ENCODE measurements around the gene WDSUB1. TPM values are rescaled to one million over a fixed set of nuclear protein-coding genes. Genes with fewer than 3 reads are reported as not detected.

The WDSUB1 gene
- total RNA-seq, 3 donors from 2014 or later (not counting 1 experiment from before 2014, with no cell fraction given), result 13.7 to 21.2 (median 14.9) TPM

DNA sequence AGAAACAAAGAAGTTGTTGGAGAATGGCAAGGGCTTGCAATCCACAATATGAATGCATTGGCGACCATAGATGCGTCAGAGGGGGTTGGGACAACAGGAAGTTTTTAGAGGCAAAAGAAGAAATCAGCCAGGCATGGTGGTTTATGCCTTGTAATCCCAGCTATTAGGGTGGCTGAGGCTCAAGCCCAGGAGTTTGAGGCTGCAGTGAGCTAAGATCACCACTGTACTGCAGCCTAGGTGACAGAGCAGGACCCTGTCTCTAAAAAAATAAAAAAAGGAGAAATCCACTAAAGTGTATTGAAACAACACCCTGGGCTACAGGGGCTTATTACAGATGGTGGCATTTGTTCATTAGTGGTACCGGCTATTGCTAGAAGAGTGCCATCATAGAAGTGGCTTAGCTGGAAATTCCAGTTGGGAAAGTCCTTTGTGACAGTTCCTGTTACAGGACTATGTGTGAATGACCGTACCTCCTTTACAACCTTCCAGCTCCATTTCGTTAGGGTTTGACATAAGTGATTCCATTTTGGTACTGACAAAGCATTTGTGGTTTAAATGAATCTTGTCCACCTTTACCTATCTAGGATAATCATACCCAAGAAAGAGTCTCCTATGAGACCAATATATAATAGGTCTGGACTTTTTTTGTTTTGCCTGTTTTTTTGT is 10.7 kb upstream of the WDSUB1 start:
- H3K36me3 ChIP-seq (ENCODE audit: control insufficient read depth, insufficient read depth, low read length), result no peaks in the 10 kb centered on the region
- Mint-ChIP-seq H3K4me1 (no peaks in the 10 kb centered on the region), H3K27me3 (ENCODE audit: low read depth in 2 of 2) (peaks cover 0 to 4% of the 10 kb centered on the region in 2 donors), H3K4me3 (no peak overlapping the region), H3K36me3 (no peaks in the 10 kb centered on the region), H3K27ac (no peak overlapping the region), H3K9me3 (no peaks in the 10 kb centered on the region)
- no peaks in the 10 kb centered on the region for H3K9me3 ChIP-seq (ENCODE audit: control insufficient read depth, insufficient read depth, low read length)
- DNase-seq (no peak), ATAC-seq (no peak)
- no peaks in the 10 kb centered on the region for H3K27me3 ChIP-seq (ENCODE audit: control insufficient read depth, insufficient read depth, low read length)
- no peak overlapping the region for H3K4me3 ChIP-seq (ENCODE audit: low read length)
- 92% methylated on average over 4 of the region's 5 CpGs for WGBS (ENCODE audit: insufficient coverage)
- H3K27ac ChIP-seq (ENCODE audit: low read length), result no peak overlapping the region
- TF ChIP-seq, protein P1, sequence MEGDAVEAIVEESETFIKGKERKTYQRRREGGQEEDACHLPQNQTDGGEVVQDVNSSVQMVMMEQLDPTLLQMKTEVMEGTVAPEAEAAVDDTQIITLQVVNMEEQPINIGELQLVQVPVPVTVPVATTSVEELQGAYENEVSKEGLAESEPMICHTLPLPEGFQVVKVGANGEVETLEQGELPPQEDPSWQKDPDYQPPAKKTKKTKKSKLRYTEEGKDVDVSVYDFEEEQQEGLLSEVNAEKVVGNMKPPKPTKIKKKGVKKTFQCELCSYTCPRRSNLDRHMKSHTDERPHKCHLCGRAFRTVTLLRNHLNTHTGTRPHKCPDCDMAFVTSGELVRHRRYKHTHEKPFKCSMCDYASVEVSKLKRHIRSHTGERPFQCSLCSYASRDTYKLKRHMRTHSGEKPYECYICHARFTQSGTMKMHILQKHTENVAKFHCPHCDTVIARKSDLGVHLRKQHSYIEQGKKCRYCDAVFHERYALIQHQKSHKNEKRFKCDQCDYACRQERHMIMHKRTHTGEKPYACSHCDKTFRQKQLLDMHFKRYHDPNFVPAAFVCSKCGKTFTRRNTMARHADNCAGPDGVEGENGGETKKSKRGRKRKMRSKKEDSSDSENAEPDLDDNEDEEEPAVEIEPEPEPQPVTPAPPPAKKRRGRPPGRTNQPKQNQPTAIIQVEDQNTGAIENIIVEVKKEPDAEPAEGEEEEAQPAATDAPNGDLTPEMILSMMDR (IDR thresholded peaks at IDR 0.05), result no peak
- no peaks in the 10 kb centered on the region for H3K4me1 ChIP-seq (ENCODE audit: control insufficient read depth, insufficient read depth, low read length)
- intact Hi-C loops (cut with micrococcal nuclease), result no loop called here

DNA sequence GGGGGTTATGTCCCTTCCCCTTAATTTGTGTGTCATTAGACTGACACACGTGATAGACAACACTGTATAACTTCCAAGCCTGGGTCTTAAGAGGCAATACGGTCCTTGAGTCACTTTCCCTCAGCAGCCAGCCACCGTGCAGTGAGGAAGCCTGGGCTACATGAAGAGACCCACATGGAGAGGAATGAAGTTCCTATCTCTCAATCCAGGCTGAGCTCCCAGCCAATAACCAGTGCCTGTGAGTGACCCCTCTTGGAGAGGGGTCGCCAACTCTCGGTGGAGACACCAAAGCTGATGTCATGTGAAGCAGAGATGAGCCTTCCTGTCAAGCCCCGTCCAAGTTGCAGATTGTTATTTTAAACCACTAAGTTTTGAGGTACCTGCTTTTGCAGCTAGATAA is 5.7 kb upstream of the WDSUB1 start:
- whole genome bisulfite sequencing (ENCODE audit: insufficient coverage), result 83% methylated on average over 6 of the region's 6 CpGs

DNA sequence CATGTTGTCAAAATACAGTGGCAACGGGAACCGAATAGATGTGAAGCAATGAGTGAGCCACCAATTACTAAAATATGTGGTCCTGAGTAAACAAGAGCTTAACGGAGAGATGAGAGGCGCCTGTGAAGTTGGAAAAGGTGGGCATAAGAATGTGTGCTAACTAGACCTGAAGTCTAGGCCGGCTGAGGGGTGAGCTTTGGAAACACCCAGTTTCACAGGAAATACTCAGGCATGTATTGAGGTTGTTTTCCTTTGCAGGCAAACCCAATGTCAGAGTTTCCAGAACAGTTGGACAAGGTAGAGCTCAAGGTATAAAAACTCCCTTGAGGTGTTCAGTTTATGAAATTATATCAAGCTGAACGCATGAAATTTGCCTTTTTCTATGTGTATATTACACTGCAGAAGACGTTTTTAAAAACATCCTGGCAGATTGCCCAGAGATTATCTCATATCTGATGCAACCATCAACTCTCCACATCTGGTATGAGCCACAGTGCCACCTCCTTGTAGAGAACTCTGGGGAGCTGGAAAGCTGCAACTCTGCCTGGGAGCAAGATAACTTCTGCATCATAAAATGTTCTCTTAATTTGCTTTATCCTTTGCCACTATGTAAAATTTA is 3.9 kb upstream of the WDSUB1 start:
- no peak for ATAC-seq
- peaks cover 20 to 22% of the 10 kb centered on the region in 2 donors for H3K4me1 Mint-ChIP-seq
- Histone ChIP-seq H3K4me1 (ENCODE audit: control insufficient read depth, insufficient read depth, low read length) (peaks cover 16% of the 10 kb centered on the region), H3K9me3 (ENCODE audit: control insufficient read depth, insufficient read depth, low read length) (no peaks in the 10 kb centered on the region), H3K4me3 (ENCODE audit: low read length) (no peak overlapping the region), H3K27me3 (ENCODE audit: control insufficient read depth, insufficient read depth, low read length) (no peaks in the 10 kb centered on the region), H3K27ac (ENCODE audit: low read length) (no peak overlapping the region), H3K36me3 (ENCODE audit: control insufficient read depth, insufficient read depth, low read length) (no peaks in the 10 kb centered on the region)
- H3K9me3 Mint-ChIP-seq, result no peaks in the 10 kb centered on the region
- no peak overlapping the region for H3K4me3 Mint-ChIP-seq
- peak in 1 of 2 donors; percentile 71 for DNase-seq
- no peak overlapping the region for H3K27ac Mint-ChIP-seq
- TF ChIP-seq, protein P1 (IDR thresholded peaks at IDR 0.05), result no peak
- H3K36me3 Mint-ChIP-seq, result no peaks in the 10 kb centered on the region
- WGBS (ENCODE audit: insufficient coverage), result 47% methylated on average over 7 of the region's 7 CpGs
- intact Hi-C loops (cut with micrococcal nuclease), result no loop called here
- no peaks in the 10 kb centered on the region for H3K27me3 Mint-ChIP-seq (ENCODE audit: low read depth in 2 of 2)

More for the DNA sequence above, 5.7 kb upstream of the WDSUB1 start:
- no peaks in the 10 kb centered on the region for H3K27me3 ChIP-seq (ENCODE audit: control insufficient read depth, insufficient read depth, low read length)
- H3K27ac Mint-ChIP-seq, result no peak overlapping the region
- H3K27me3 Mint-ChIP-seq (ENCODE audit: low read depth in 2 of 2), result peaks cover 0 to 4% of the 10 kb centered on the region in 2 donors
- intact Hi-C loops (cut with micrococcal nuclease), result no loop called here
- peaks cover 4% of the 10 kb centered on the region for H3K4me1 ChIP-seq (ENCODE audit: control insufficient read depth, insufficient read depth, low read length)
- H3K36me3 ChIP-seq (ENCODE audit: control insufficient read depth, insufficient read depth, low read length), result no peaks in the 10 kb centered on the region
- no peak overlapping the region for H3K27ac ChIP-seq (ENCODE audit: low read length)
- no peak overlapping the region for H3K4me3 Mint-ChIP-seq
- DNase-seq (no peak), ATAC-seq (no peak)
- TF ChIP-seq, protein P1 (IDR thresholded peaks at IDR 0.05), result no peak
- no peaks in the 10 kb centered on the region for H3K36me3 Mint-ChIP-seq
- peaks cover 11 to 12% of the 10 kb centered on the region in 2 donors for H3K4me1 Mint-ChIP-seq
- no peaks in the 10 kb centered on the region for H3K9me3 ChIP-seq (ENCODE audit: control insufficient read depth, insufficient read depth, low read length)
- no peaks in the 10 kb centered on the region for H3K9me3 Mint-ChIP-seq
- no peak overlapping the region for H3K4me3 ChIP-seq (ENCODE audit: low read length)

All from natural killer cell (primary cell).